SK-N-MC (cell line): ENCODE data around the gene OR4D5.

Experiments
- EZH2 ChIP-seq: fragments of 200-600 bp; sonication (generic); IDR thresholded peaks from one replicate; pipeline ENCODE4 v1.6.1; 2017; ENCODE audit warnings: antibody characterized with exemption
- POLR2AphosphoS5 ChIP-seq: IDR thresholded peaks from 2 replicates; pipeline ENCODE4 v1.6.1; 2012; ENCODE audit warnings: mild to moderate bottlenecking, low read depth, low read length, borderline replicate concordance

DNA sequence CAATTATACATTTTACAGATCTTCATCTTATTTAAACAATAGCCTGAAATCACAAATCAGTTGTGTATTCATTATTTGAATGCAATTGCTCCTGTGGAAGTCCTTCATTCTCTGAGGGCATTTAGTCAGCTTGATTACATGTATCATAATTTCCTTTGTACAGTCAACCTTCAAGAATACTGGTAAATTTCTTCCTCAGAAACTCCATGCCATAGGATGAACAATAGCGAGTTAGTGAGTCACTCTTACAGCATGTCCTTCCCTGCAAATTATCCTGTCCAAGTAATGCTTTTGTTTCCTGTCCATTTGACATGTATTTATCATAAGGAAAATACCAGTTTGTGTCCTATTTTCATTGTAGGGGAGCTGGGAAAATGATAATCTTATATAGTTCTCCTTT, 34.4 kb downstream of the OR4D5 start:
- TF ChIP-seq POLR2AphosphoS5 (no peak), EZH2 (no peak)
